BJ (cell line): ENCODE results near the gene SHANK1. TPM values are rescaled to one million over a fixed set of nuclear protein-coding genes. Genes with fewer than 3 reads are reported as not detected.

Experiments used
- CTCF ChIA-PET: fragments of 350-600 bp; formaldehyde crosslinking; extraction: SDS; loops from one replicate; lab custom pipeline; 2021; ENCODE audit warnings: antibody characterized with exemption, inconsistent platforms; lab: Yijun Ruan, JAX
- POLR2A ChIA-PET: fragments of 300-600 bp; sonication (Branson Sonifier 250); formaldehyde crosslinking; extraction: SDS; loops from one replicate; lab custom pipeline; 2021; ENCODE audit warnings: antibody characterized with exemption; lab: Charles Lee
- DNase-seq: peaks from one replicate; pipeline ENCODE4 v3.0.0-alpha.2; 2011; ENCODE audit warnings: low read depth
- H3K27me3 ChIP-seq: 2 replicates; pipeline ENCODE4 v1.6.0; 2011; ENCODE audit warnings: low read length; ENCODE audit not compliant: control insufficient read depth, insufficient read depth
- H3K36me3 ChIP-seq: 2 replicates; pipeline ENCODE4 v1.5.1; 2011; ENCODE audit warnings: low read length; ENCODE audit not compliant: control insufficient read depth, insufficient read depth
- H3K4me3 ChIP-seq: 2 replicates; pipeline ENCODE4 v1.5.1; 2011; ENCODE audit warnings: low read depth, mild to moderate bottlenecking, control low read depth, low read length
- polyA plus RNA-seq: library from polyadenylated mRNA; depleted of rRNA; stranded (reverse); fragments of >200 nt; gene quantifications from 2 replicates; pipeline ENCODE4 v1.2.3, GENCODE V29; 2011
- TF ChIP-seq, protein P1 (sequence below): IDR thresholded peaks from 2 replicates; pipeline ENCODE4 v1.5.1; 2011; ENCODE audit warnings: low read depth, mild to moderate bottlenecking, control low read depth, inconsistent platforms, low read length, moderate library complexity; ENCODE audit not compliant: insufficient read depth

SHANK1 gene
- polyA plus RNA-seq, 1 experiment = 1.8 TPM

- CTCF ChIA-PET = no interaction called here
Observed at GRCh38 chr19:50679177-50680125, 40.2 kb downstream of the SHANK1 start.

GRCh38 chr19:50678323-50678722 is 41.3 kb downstream of the SHANK1 start:
- no peak overlapping the region for H3K4me3 ChIP-seq
- CTCF ChIA-PET = no interaction called here
- TF ChIP-seq, protein P1, sequence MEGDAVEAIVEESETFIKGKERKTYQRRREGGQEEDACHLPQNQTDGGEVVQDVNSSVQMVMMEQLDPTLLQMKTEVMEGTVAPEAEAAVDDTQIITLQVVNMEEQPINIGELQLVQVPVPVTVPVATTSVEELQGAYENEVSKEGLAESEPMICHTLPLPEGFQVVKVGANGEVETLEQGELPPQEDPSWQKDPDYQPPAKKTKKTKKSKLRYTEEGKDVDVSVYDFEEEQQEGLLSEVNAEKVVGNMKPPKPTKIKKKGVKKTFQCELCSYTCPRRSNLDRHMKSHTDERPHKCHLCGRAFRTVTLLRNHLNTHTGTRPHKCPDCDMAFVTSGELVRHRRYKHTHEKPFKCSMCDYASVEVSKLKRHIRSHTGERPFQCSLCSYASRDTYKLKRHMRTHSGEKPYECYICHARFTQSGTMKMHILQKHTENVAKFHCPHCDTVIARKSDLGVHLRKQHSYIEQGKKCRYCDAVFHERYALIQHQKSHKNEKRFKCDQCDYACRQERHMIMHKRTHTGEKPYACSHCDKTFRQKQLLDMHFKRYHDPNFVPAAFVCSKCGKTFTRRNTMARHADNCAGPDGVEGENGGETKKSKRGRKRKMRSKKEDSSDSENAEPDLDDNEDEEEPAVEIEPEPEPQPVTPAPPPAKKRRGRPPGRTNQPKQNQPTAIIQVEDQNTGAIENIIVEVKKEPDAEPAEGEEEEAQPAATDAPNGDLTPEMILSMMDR = no peak
- no peaks in the 10 kb centered on the region for H3K27me3 ChIP-seq
- DNase-seq = no peak
- POLR2A ChIA-PET = no interaction called here
- H3K36me3 ChIP-seq = no peaks in the 10 kb centered on the region

More at GRCh38 chr19:50679177-50680125, 40.2 kb downstream of the SHANK1 start:
- Histone ChIP-seq H3K27me3 (no peaks in the 10 kb centered on the region), H3K4me3 (no peak overlapping the region), H3K36me3 (no peaks in the 10 kb centered on the region)
- POLR2A ChIA-PET = no interaction called here
- TF ChIP-seq, protein P1 = no peak
- peak; percentile 5 for DNase-seq

- H3K36me3 ChIP-seq = no peaks in the 10 kb centered on the region
- CTCF ChIA-PET = no interaction called here
- TF ChIP-seq, protein P1 = no peak
- H3K4me3 ChIP-seq = no peak overlapping the region
- no peak for DNase-seq
- POLR2A ChIA-PET = no interaction called here
- no peaks in the 10 kb centered on the region; the same call in 1 of the 2 replicates for H3K27me3 ChIP-seq
Observed at GRCh38 chr19:50677636-50678035, 42.0 kb downstream of the SHANK1 start.

DNA sequence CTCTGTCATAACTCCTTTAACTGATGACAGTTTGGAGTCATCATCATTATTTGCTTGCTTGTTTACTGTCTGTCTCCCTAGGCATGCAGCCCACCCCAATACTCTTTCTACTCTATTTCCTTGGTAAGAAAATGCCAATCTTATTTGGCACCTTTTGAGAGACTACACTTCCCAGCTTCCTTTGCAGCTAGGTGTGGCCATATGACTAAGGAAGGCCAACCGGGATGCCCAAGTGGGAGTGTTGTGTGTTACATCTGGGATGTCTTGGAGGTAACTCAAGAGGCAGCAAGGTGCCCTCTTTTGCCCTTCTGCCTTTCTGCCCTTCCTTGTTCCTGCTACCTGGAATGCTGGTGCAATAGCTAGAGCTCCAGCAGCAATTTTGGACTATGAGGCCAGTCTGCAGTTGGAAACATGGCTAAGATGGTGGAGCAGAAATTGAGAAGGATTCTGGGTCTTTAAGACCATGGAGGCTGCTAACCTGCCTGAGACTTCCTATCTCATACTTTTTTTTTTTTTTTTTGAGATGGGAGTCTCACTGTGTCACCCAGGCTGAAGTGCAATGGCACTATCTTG is 42.9 kb downstream of the SHANK1 start:
- TF ChIP-seq, protein P1 = no peak

DNA sequence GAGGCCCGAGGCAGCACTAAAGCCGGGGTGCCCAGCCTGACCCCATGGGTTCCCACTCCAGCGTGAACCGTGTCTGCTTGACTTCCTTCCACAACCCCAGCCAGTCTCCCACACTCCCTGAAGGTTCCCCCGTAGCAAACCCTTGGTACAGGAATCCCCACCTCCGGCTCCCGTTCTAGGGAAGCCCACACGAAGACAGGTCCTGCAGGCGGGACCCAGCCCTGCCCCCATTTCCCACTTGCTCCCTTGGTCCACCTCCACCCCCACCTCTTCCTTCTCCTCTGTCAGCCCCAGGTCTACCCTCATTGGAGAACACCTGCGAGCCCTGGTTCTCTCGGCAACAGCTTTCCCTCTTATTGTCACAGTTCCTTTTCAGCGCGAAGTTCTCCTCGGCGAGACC is 46.5 kb downstream of the SHANK1 start:
- ChIA-PET POLR2A (no interaction called here), CTCF (interaction anchor here (1.0 kb wide), 1 partner anchor 111 kb away, joined by 3 read pairs; no protein-coding TSS in a partner anchor)
- DNase-seq = no peak
- Histone ChIP-seq H3K36me3 (no peaks in the 10 kb centered on the region), H3K27me3 (peaks cover 6% of the 10 kb centered on the region), H3K4me3 (no peak overlapping the region)
- TF ChIP-seq, protein P1 = no peak

More for the DNA sequence above, 42.9 kb downstream of the SHANK1 start:
- Histone ChIP-seq H3K27me3 (no peaks in the 10 kb centered on the region; the same call in 1 of the 2 replicates), H3K36me3 (no peaks in the 10 kb centered on the region), H3K4me3 (no peak overlapping the region)
- DNase-seq = no peak
- ChIA-PET CTCF (no interaction called here), POLR2A (no interaction called here)
